B cell (primary cell): ENCODE measurements around the gene FARP1. TPM values are rescaled to one million over a fixed set of nuclear protein-coding genes. Genes with fewer than 3 reads are reported as not detected.

Experiments
- ATAC-seq: fragments of 200-7000 bp; cut with Tn5 transposase; one replicate; pipeline ENCODE4 v1.10.0; 2021; ENCODE audit warnings: low read depth, mild to moderate bottlenecking, moderate number of reproducible peaks, moderate library complexity
- CTCF ChIA-PET: fragments of 350-600 bp; sonication (Branson Sonifier 250); formaldehyde crosslinking; loops from one replicate; lab custom pipeline; 2021; ENCODE audit warnings: antibody characterized with exemption, inconsistent platforms; lab: Charles Lee
- POLR2A ChIA-PET: fragments of 350-600 bp; sonication (Branson Sonifier 250); formaldehyde crosslinking; loops from one replicate; lab custom pipeline; 2021; ENCODE audit warnings: antibody characterized with exemption; lab: Charles Lee
- DNase-seq: peaks from one replicate; pipeline ENCODE4 v3.0.0; 2013
- H2AFZ ChIP-seq: 2 replicates; pipeline ENCODE4 v1.6.1; 2012; ENCODE audit warnings: mild to moderate bottlenecking, low read depth, low read length; ENCODE audit not compliant: insufficient read depth, poor library complexity, severe bottlenecking
- H3K27ac ChIP-seq, 2 donors: 1 replicate in 1 of 2; 2 replicates in 1 of 2; pipeline ENCODE4 v1.5.1; 2012 to 2013; ENCODE audit warnings: low read length in 2 of 2, mild to moderate bottlenecking in 2 of 2, moderate library complexity in 1 of 2
- H3K27me3 ChIP-seq, 4 experiments: fragments of 200-600 bp in 1 of 4; sonication (generic) in 1 of 4; replicated peaks in 1 of 4; 1 replicate in 2 of 4; 2 replicates in 2 of 4; pipeline versions ENCODE4 v1.6.1 to v1.7.0; 2013 to 2016; ENCODE audit warnings: low read length in 3 of 4, mild to moderate bottlenecking in 2 of 4, mixed read lengths in 1 of 4, moderate library complexity in 1 of 4; ENCODE audit not compliant: insufficient read depth in 4 of 4, control insufficient read depth in 3 of 4; ENCODE audit errors: control extremely low read depth in 1 of 4
- H3K36me3 ChIP-seq, 2 experiments: replicated peaks in 1 of 2; 1 replicate in 1 of 2; 2 replicates in 1 of 2; pipeline versions ENCODE4 v1.6.1 to v1.7.1; 2013; ENCODE audit warnings: low read length in 1 of 2; ENCODE audit not compliant: insufficient read depth in 2 of 2, control insufficient read depth in 1 of 2; ENCODE audit errors: control extremely low read depth in 1 of 2, extremely low read depth in 1 of 2
- H3K4me1 ChIP-seq, 2 donors: fragments of 200-600 bp in 1 of 2; sonication (generic) in 1 of 2; 1 replicate in 1 of 2; 2 replicates in 1 of 2; pipeline versions ENCODE4 v1.5.1 to v1.6.1; 2013 to 2017; ENCODE audit warnings: low read length in 2 of 2; ENCODE audit not compliant: control insufficient read depth in 2 of 2, insufficient read depth in 2 of 2
- H3K4me2 ChIP-seq: replicated peaks from 2 replicates; pipeline ENCODE3; 2012; ENCODE audit warnings: mild to moderate bottlenecking, low read depth, low read length; ENCODE audit not compliant: poor library complexity, severe bottlenecking
- H3K4me3 ChIP-seq, 5 experiments: fragments of 200-600 bp in 1 of 5; sonication (generic) in 1 of 5; 1 replicate in 3 of 5; 2 replicates in 2 of 5; pipeline versions ENCODE4 v1.5.1 to v1.7.0; 2011 to 2016; ENCODE audit warnings: low read length in 4 of 5, mild to moderate bottlenecking in 4 of 5, low read depth in 2 of 5, control low read depth in 1 of 5, moderate library complexity in 1 of 5; ENCODE audit not compliant: insufficient read depth in 1 of 5; ENCODE audit errors: control extremely low read depth in 1 of 5, extremely low read depth in 1 of 5
- H3K79me2 ChIP-seq: fragments of 200-600 bp; sonication (generic); one replicate; pipeline ENCODE4 v1.6.0; 2016; ENCODE audit warnings: low read length; ENCODE audit not compliant: control insufficient read depth, insufficient read depth
- H3K9ac ChIP-seq: fragments of 200-600 bp; sonication (generic); 2 replicates; pipeline ENCODE4 v1.6.1; 2017; ENCODE audit warnings: mild to moderate bottlenecking, low read length, moderate library complexity
- H3K9me3 ChIP-seq, 3 donors: one replicate each; pipeline versions ENCODE4 v1.6.1 to v1.7.1; 2013; ENCODE audit warnings: low read length in 2 of 3; ENCODE audit not compliant: control insufficient read depth in 2 of 3, insufficient read depth in 1 of 3; ENCODE audit errors: control extremely low read depth in 1 of 3
- H4K20me1 ChIP-seq: 2 replicates; pipeline ENCODE4 v1.6.0; 2012; ENCODE audit warnings: mild to moderate bottlenecking, low read length; ENCODE audit not compliant: insufficient read depth, control insufficient read depth, poor library complexity, severe bottlenecking
- H3K27ac Mint-ChIP-seq: one replicate; pipeline ENCODE4 v1.8.0; 2021; ENCODE audit warnings: mixed read lengths
- H3K27me3 Mint-ChIP-seq: one replicate; pipeline ENCODE4 v1.8.0; 2021; ENCODE audit warnings: mixed read lengths
- H3K4me1 Mint-ChIP-seq: one replicate; pipeline ENCODE4 v1.8.0; 2021; ENCODE audit warnings: mixed read lengths
- H3K4me3 Mint-ChIP-seq: one replicate; pipeline ENCODE4 v1.8.0; 2021; ENCODE audit warnings: mixed read lengths
- H3K9me3 Mint-ChIP-seq: one replicate; pipeline ENCODE4 v1.8.0; 2022; ENCODE audit warnings: mixed read lengths; ENCODE audit not compliant: insufficient read depth
- EZH2 ChIP-seq: IDR thresholded peaks from 2 replicates; pipeline ENCODE4 v1.6.1; 2012; ENCODE audit warnings: borderline replicate concordance, low read depth, mild to moderate bottlenecking, moderate library complexity, low read length; ENCODE audit not compliant: insufficient read depth, poor library complexity, severe bottlenecking
- WGBS: methylation state at CpG from one replicate; pipeline ENCODE4 v1.1.5; 2013; ENCODE audit warnings: missing lambda C conversion rate; ENCODE audit not compliant: insufficient coverage; 5-methylcytosine and 5-hydroxymethylcytosine counted together
- intact Hi-C: fragments of 100-400 bp; cut with micrococcal nuclease; formaldehyde crosslinking; loops from one replicate; pipeline ENCODE4 v1.10.0; 2022
- polyA plus RNA-seq: library from polyadenylated mRNA; depleted of rRNA; stranded (reverse); fragments of >200 nt; gene quantifications from 2 replicates; pipeline ENCODE4 v1.2.3, GENCODE V29; 2012
- total RNA-seq, 2 donors: library from RNA; stranded (reverse); fragments of 120-200 nt in 1 of 2; gene quantifications; 1 replicate in 1 of 2; 2 replicates in 1 of 2; pipeline versions ENCODE4 v1.2.3 to v1.2.4, GENCODE V29; 2013 to 2022
- TF ChIP-seq, protein P1 (sequence below): fragments of 200-600 bp; IDR thresholded peaks from one replicate; pipeline ENCODE4 v1.8.0; 2022; ENCODE audit warnings: antibody characterized with exemption, mild to moderate bottlenecking

The FARP1 gene
- total and polyA plus RNA-seq, 2 donors (not counting 1 experiment from before 2014, with no cell fraction given) = 0.15 to 1.5 TPM

DNA sequence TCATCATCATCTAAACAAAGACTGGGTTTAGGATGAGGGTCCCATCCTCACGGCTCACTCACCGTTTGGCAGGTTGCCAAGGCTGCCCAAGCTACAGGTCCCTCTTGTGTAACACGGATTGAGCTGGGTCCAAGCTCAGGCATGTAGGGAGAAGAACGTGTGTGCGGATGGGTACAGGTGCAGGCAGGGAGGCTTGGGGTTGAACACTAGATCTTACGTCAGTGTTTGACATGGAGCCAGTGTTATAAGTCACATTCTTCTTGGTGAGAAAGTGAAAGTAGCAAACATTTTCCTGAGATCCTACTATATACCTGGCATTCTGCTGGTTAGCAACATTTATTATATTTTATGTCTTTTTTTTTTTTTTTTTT is 171.0 kb downstream of the FARP1 start:
- no peak overlapping the region for H3K4me2 ChIP-seq
- H3K79me2 ChIP-seq = no peaks in the 10 kb centered on the region
- H3K36me3 ChIP-seq = no peaks in the 10 kb centered on the region
- no peak for TF ChIP-seq EZH2
- TF ChIP-seq, protein P1, sequence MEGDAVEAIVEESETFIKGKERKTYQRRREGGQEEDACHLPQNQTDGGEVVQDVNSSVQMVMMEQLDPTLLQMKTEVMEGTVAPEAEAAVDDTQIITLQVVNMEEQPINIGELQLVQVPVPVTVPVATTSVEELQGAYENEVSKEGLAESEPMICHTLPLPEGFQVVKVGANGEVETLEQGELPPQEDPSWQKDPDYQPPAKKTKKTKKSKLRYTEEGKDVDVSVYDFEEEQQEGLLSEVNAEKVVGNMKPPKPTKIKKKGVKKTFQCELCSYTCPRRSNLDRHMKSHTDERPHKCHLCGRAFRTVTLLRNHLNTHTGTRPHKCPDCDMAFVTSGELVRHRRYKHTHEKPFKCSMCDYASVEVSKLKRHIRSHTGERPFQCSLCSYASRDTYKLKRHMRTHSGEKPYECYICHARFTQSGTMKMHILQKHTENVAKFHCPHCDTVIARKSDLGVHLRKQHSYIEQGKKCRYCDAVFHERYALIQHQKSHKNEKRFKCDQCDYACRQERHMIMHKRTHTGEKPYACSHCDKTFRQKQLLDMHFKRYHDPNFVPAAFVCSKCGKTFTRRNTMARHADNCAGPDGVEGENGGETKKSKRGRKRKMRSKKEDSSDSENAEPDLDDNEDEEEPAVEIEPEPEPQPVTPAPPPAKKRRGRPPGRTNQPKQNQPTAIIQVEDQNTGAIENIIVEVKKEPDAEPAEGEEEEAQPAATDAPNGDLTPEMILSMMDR = no peak
- no peak for ATAC-seq
- Mint-ChIP-seq H3K9me3 (no peaks in the 10 kb centered on the region), H3K4me1 (no peaks in the 10 kb centered on the region), H3K4me3 (no peak overlapping the region), H3K27me3 (peaks cover 7% of the 10 kb centered on the region), H3K27ac (no peak overlapping the region)
- intact Hi-C loops = no loop called here
- no peak overlapping the region for H3K4me3 ChIP-seq
- H3K27ac ChIP-seq = no peak overlapping the region
- no peaks in the 10 kb centered on the region for H3K27me3 ChIP-seq
- H3K9me3 ChIP-seq = no peaks in the 10 kb centered on the region
- ChIA-PET CTCF (no interaction called here), POLR2A (no interaction called here)
- H4K20me1 ChIP-seq = no peaks in the 10 kb centered on the region
- WGBS = 100% methylated on average over 2 of the region's 6 CpGs
- no peak for DNase-seq
- H3K9ac ChIP-seq = no peak overlapping the region
- H3K4me1 ChIP-seq = no peaks in the 10 kb centered on the region
- no peak overlapping the region for H2AFZ ChIP-seq

DNA sequence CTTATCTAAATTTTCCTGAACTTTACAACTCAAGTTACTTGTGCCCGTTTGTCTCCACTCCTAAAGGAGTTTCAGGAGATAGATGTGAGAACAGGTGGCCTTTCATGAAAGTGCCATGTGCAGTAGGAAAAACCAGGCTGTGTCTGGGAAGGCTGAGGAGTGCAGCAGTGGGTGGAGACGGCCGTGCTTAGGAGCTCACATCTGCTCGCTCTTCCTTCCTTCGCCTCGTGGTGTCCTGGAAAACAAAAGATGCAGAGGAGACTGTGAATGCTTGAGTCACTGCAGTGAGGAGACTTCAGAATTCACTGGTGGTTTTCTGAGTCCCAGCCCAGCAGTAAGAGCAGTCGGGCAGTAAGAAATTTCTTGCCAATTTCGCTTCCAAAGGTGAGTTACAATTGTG is 172.6 kb downstream of the FARP1 start:
- Histone ChIP-seq H3K27me3 (no peaks in the 10 kb centered on the region), H3K9me3 (no peaks in the 10 kb centered on the region), H3K79me2 (no peaks in the 10 kb centered on the region), H3K36me3 (no peaks in the 10 kb centered on the region), H3K27ac (no peak overlapping the region), H2AFZ (no peak overlapping the region), H3K4me3 (no peak overlapping the region), H3K4me1 (no peaks in the 10 kb centered on the region), H4K20me1 (no peaks in the 10 kb centered on the region), H3K4me2 (no peak overlapping the region), H3K9ac (no peak overlapping the region)
- Mint-ChIP-seq H3K9me3 (no peaks in the 10 kb centered on the region), H3K4me3 (no peak overlapping the region), H3K4me1 (no peaks in the 10 kb centered on the region), H3K27ac (no peak overlapping the region), H3K27me3 (peaks cover 7% of the 10 kb centered on the region)
- intact Hi-C loops = no loop called here
- no peak for DNase-seq
- no peak for ATAC-seq
- ChIA-PET CTCF (no interaction called here), POLR2A (no interaction called here)
- 52% methylated on average over 5 of the region's 8 CpGs for WGBS
- no peak for TF ChIP-seq EZH2
- TF ChIP-seq, protein P1 = no peak
